GM18508 (cell line): Measurements from ENCODE around the gene SCN7A.
"Not testable (repeated sequence)": the region's sequence is repeated elsewhere in the genome, so short reads cannot be mapped to it uniquely, and the experiment has no call there.

Experiments used
- ATAC-seq: cut with Tn5 transposase; IDR thresholded peaks from one replicate; pipeline ENCODE4 v1.9.1; 2021; ENCODE audit warnings: moderate number of reproducible peaks; ENCODE audit not compliant: insufficient read depth, unreplicated experiment

Gene SCN7A

DNA sequence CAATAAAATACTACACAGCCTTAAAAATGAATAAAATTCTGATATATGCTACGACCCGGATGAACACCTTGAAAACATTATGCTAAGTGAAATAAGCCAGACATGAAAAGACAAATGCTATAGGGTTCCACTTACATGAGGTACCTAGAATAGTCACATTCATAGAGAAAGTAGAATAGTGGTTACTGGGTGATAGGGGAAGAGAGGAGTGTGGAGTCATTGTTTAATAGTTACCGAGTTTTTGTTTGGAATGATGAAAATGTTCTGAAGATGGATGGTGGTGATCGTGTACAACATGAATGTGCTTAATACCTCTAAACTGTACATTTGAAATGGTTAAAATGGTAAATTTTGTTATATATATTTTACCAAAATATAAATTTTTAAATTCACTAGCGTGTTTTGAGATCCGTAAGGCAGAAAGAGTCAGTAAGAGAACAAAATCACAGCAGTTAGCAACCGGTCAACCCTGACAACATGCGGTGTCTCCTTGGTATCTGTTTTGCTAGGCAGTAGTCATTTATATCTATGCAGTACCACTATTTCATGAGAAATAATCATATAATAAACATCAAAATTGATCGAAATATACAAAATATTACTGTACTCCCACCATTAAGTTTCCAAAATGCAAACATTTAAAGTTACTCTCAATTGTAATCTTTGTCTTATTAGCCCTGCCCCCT is 129.4 kb downstream of the SCN7A start:
- ATAC-seq, result no peak

DNA sequence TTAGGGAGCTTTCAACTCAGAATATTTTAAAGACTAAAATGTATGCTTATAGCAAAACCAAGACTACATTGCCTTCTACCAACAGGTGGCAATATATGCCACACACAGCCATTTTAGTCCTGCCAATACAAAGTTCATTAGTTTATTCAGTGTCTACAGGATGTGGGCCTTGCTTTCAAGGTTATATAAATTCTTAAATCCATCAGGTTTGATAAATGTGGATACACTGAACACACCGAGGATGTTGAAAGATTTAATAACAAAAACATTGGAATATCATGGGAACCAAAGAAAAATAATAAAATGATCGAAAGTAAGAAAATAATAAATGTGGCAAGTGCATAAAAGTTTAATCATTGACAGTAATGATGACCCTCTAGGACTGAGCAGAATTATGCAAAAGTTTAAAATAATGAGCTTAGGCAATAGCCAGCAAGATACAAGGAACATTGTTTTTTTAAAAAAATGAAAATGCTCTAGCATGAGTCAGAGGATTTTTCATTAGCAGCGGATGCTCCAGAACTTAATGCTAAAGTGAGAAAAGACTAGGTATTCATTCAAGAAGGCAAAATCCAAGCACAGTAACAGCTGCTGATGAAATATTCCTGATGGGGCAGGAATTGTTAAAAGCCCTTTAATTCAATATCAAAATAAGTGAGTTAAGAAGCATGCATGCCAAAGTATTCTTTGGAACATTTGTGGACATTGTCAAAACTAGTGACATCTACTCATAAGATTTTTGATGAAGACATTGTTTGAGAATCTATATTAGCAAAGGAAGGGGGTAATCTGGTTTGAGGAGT is 132.5 kb downstream of the SCN7A start:
- no peak for ATAC-seq

DNA sequence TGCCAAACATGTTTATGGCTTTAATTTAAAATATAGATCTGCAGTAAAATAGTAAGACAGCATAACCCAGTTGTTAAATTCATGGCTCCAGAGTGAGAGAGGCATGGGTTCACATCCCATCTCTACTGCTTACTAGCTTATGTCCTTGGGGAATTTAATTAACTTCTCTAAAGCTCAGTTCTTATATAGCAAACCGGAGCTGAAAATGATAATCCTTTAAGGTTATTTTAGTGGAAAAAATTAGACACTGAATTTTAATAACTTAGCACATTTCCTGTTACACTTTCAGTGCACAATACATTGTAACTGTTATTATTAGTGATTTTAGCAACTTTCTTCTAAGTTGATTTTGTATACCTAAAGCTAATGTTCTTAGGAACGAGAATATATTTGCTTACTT is 133.1 kb downstream of the SCN7A start:
- ATAC-seq, result no peak

DNA sequence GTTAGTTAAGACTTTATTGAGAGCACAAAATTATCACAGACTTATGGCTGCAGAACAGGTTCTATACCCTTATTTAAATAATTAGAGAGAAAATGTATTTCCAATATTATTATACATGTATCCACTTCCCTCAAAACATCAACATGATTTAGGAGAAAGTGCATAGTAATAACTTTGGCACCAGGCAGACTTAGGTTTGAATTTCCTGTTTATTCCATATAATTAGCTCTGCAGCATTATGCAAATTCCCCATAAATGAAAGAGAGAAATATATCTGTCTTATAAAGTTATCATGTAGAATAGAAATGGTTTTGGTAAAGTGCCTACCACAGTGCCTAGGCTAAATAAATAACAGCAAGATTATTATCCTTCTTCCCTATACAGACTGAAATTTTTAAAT is 133.6 kb downstream of the SCN7A start:
- ATAC-seq, result no peak

DNA sequence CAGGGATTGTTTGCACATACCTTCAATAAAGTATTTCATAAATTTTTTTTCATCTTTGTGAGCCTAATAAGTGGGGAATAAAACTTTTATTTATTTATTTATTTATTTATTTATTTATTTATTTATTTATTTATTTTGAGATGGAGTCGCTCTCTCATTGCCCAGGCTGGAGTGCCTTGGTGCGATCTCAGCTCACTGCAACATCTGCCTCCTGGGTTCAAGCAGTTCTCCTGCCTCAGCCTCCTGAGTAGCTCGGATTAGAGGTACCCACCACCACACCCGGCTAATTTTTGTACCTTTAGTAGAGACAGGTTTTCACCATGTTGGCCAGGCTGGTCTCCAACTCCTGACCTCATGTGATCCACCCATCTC is 136.1 kb downstream of the SCN7A start:
- ATAC-seq, result not testable (repeated sequence)

DNA sequence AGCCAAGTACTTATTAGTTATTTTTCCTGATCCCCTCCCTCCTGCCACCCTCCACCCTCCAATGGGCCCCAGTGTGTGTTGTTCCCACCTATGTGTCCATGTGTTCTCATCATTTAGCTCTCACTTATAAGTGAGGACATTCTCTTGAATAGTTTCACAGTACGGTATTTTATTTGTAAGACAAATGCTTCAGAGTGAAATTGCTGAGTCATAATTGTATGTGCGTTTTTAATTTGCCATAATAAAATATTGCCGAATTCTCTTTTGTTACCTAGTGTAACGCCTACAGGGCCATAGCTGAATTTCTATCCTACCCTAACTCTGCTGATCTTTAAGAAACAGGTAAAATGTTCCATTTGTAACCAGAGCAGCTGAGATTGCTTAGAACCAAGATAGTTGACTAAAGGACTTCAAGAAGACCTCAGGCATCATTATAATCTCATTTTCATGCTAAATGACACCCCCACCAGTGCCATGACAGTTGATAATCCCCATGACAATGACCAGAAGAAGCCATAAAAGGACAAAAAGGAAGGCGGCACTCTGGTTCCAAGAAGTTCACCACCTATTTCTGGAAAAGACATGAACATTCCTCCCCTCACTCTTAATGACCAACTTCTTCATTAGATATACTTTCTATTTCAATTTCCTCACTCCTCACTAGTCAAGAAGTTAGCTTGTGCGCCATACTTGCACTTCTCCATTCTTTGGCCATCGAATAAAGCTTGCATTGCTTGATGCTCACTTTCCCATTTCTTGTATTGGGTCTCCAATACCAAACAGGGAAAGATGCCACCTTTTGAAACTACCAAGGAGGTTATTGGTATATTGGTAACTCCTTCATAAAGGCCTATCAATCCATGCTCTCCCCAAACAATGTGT is 136.7 kb downstream of the SCN7A start:
- ATAC-seq, result no peak
